ENCODE results near the gene CHI3L1.

Gene CHI3L1

GRCh38 chr1:203166192-203166940 is 20.1 kb downstream of the CHI3L1 start:
- H3K4me1 ChIP-seq (ENCODE audit: control insufficient read depth, insufficient read depth, low read length) = no peaks in the 10 kb centered on the region
- H3K4me3 ChIP-seq (ENCODE audit: low read length) = no peak overlapping the region
- DNase-seq (ENCODE audit: low read depth) = no peak
- no peaks in the 10 kb centered on the region for H3K9me3 ChIP-seq (ENCODE audit: control insufficient read depth, low read length)
- H3K9ac ChIP-seq (ENCODE audit: low read length) = no peak overlapping the region
- H3K27me3 ChIP-seq (replicated peaks; ENCODE audit: control insufficient read depth, insufficient read depth, low read length) = no peaks in the 10 kb centered on the region
- H3K36me3 ChIP-seq (ENCODE audit: control insufficient read depth, insufficient read depth, low read length, severe bottlenecking) = no peaks in the 10 kb centered on the region

- no peak overlapping the region for H3K4me3 ChIP-seq (ENCODE audit: low read length)
- no peak overlapping the region for H3K9ac ChIP-seq (ENCODE audit: low read length)
- no peaks in the 10 kb centered on the region for H3K4me1 ChIP-seq (ENCODE audit: control insufficient read depth, insufficient read depth, low read length)
- no peak for DNase-seq (ENCODE audit: low read depth)
- H3K9me3 ChIP-seq (ENCODE audit: control insufficient read depth, low read length) = no peaks in the 10 kb centered on the region
- no peaks in the 10 kb centered on the region for H3K27me3 ChIP-seq (replicated peaks; ENCODE audit: control insufficient read depth, insufficient read depth, low read length)
- no peaks in the 10 kb centered on the region for H3K36me3 ChIP-seq (ENCODE audit: control insufficient read depth, insufficient read depth, low read length, severe bottlenecking)
Measured at GRCh38 chr1:203165800-203166161, 20.7 kb downstream of the CHI3L1 start.

- Histone ChIP-seq H3K36me3 (ENCODE audit: control insufficient read depth, insufficient read depth, low read length, severe bottlenecking) (no peaks in the 10 kb centered on the region), H3K9me3 (ENCODE audit: control insufficient read depth, low read length) (no peaks in the 10 kb centered on the region), H3K4me3 (ENCODE audit: low read length) (no peak overlapping the region), H3K9ac (ENCODE audit: low read length) (no peak overlapping the region), H3K4me1 (ENCODE audit: control insufficient read depth, insufficient read depth, low read length) (no peaks in the 10 kb centered on the region), H3K27me3 (replicated peaks; ENCODE audit: control insufficient read depth, insufficient read depth, low read length) (no peaks in the 10 kb centered on the region)
- DNase-seq (ENCODE audit: low read depth) = no peak
Measured at GRCh38 chr1:203165101-203165799, 21.3 kb downstream of the CHI3L1 start.

GRCh38 chr1:203163891-203164635 is 22.4 kb downstream of the CHI3L1 start:
- peaks cover 3% of the 10 kb centered on the region for H3K9me3 ChIP-seq (ENCODE audit: control insufficient read depth, low read length)
- H3K36me3 ChIP-seq (ENCODE audit: control insufficient read depth, insufficient read depth, low read length, severe bottlenecking) = no peaks in the 10 kb centered on the region
- no peak for DNase-seq (ENCODE audit: low read depth)
- no peak overlapping the region for H3K4me3 ChIP-seq (ENCODE audit: low read length)
- H3K27me3 ChIP-seq (replicated peaks; ENCODE audit: control insufficient read depth, insufficient read depth, low read length) = no peaks in the 10 kb centered on the region
- no peaks in the 10 kb centered on the region for H3K4me1 ChIP-seq (ENCODE audit: control insufficient read depth, insufficient read depth, low read length)
- H3K9ac ChIP-seq (ENCODE audit: low read length) = no peak overlapping the region

- H3K9ac ChIP-seq (ENCODE audit: low read length) = no peak overlapping the region
- no peak for DNase-seq (ENCODE audit: low read depth)
- H3K36me3 ChIP-seq (ENCODE audit: control insufficient read depth, insufficient read depth, low read length, severe bottlenecking) = no peaks in the 10 kb centered on the region
- H3K27me3 ChIP-seq (replicated peaks; ENCODE audit: control insufficient read depth, insufficient read depth, low read length) = no peaks in the 10 kb centered on the region
- H3K9me3 ChIP-seq (ENCODE audit: control insufficient read depth, low read length) = peaks cover 15% of the 10 kb centered on the region
- H3K4me1 ChIP-seq (ENCODE audit: control insufficient read depth, insufficient read depth, low read length) = no peaks in the 10 kb centered on the region
- H3K4me3 ChIP-seq (ENCODE audit: low read length) = no peak overlapping the region
Measured at GRCh38 chr1:203162403-203162802, 24.1 kb downstream of the CHI3L1 start.

GRCh38 chr1:203161703-203162102 is 24.8 kb downstream of the CHI3L1 start:
- Histone ChIP-seq H3K9ac (ENCODE audit: low read length) (no peak overlapping the region), H3K27me3 (replicated peaks; ENCODE audit: control insufficient read depth, insufficient read depth, low read length) (no peaks in the 10 kb centered on the region), H3K9me3 (ENCODE audit: control insufficient read depth, low read length) (peaks cover 15% of the 10 kb centered on the region), H3K4me1 (ENCODE audit: control insufficient read depth, insufficient read depth, low read length) (no peaks in the 10 kb centered on the region), H3K4me3 (ENCODE audit: low read length) (no peak overlapping the region), H3K36me3 (ENCODE audit: control insufficient read depth, insufficient read depth, low read length, severe bottlenecking) (no peaks in the 10 kb centered on the region)
- no peak for DNase-seq (ENCODE audit: low read depth)

- H3K4me3 ChIP-seq (ENCODE audit: low read length) = no peak overlapping the region
- no peaks in the 10 kb centered on the region for H3K4me1 ChIP-seq (ENCODE audit: control insufficient read depth, insufficient read depth, low read length)
- H3K27me3 ChIP-seq (replicated peaks; ENCODE audit: control insufficient read depth, insufficient read depth, low read length) = no peaks in the 10 kb centered on the region
- peaks cover 15% of the 10 kb centered on the region for H3K9me3 ChIP-seq (ENCODE audit: control insufficient read depth, low read length)
- DNase-seq (ENCODE audit: low read depth) = no peak
- H3K36me3 ChIP-seq (ENCODE audit: control insufficient read depth, insufficient read depth, low read length, severe bottlenecking) = no peaks in the 10 kb centered on the region
- no peak overlapping the region for H3K9ac ChIP-seq (ENCODE audit: low read length)
Measured at GRCh38 chr1:203161175-203161574, 25.3 kb downstream of the CHI3L1 start.

- Histone ChIP-seq H3K27me3 (replicated peaks; ENCODE audit: control insufficient read depth, insufficient read depth, low read length) (no peaks in the 10 kb centered on the region), H3K9ac (ENCODE audit: low read length) (no peak overlapping the region), H3K4me1 (ENCODE audit: control insufficient read depth, insufficient read depth, low read length) (no peaks in the 10 kb centered on the region), H3K36me3 (ENCODE audit: control insufficient read depth, insufficient read depth, low read length, severe bottlenecking) (no peaks in the 10 kb centered on the region), H3K9me3 (ENCODE audit: control insufficient read depth, low read length) (peaks cover 15% of the 10 kb centered on the region), H3K4me3 (ENCODE audit: low read length) (no peak overlapping the region)
- no peak for DNase-seq (ENCODE audit: low read depth)
Measured at GRCh38 chr1:203159844-203160243, 26.7 kb downstream of the CHI3L1 start.

GRCh38 chr1:203158960-203159665 is 27.4 kb downstream of the CHI3L1 start:
- H3K27me3 ChIP-seq (replicated peaks; ENCODE audit: control insufficient read depth, insufficient read depth, low read length) = no peaks in the 10 kb centered on the region
- no peaks in the 10 kb centered on the region for H3K36me3 ChIP-seq (ENCODE audit: control insufficient read depth, insufficient read depth, low read length, severe bottlenecking)
- peaks cover 6% of the 10 kb centered on the region for H3K4me1 ChIP-seq (ENCODE audit: control insufficient read depth, insufficient read depth, low read length)
- H3K9ac ChIP-seq (ENCODE audit: low read length) = no peak overlapping the region
- H3K9me3 ChIP-seq (ENCODE audit: control insufficient read depth, low read length) = peaks cover 15% of the 10 kb centered on the region
- DNase-seq (ENCODE audit: low read depth) = no peak
- H3K4me3 ChIP-seq (ENCODE audit: low read length) = no peak overlapping the region

GRCh38 chr1:203158423-203158822 is 28.1 kb downstream of the CHI3L1 start:
- no peak for DNase-seq (ENCODE audit: low read depth)
- H3K9ac ChIP-seq (ENCODE audit: low read length) = no peak overlapping the region
- no peaks in the 10 kb centered on the region for H3K27me3 ChIP-seq (replicated peaks; ENCODE audit: control insufficient read depth, insufficient read depth, low read length)
- peaks cover 13% of the 10 kb centered on the region for H3K4me1 ChIP-seq (ENCODE audit: control insufficient read depth, insufficient read depth, low read length)
- no peak overlapping the region for H3K4me3 ChIP-seq (ENCODE audit: low read length)
- H3K36me3 ChIP-seq (ENCODE audit: control insufficient read depth, insufficient read depth, low read length, severe bottlenecking) = no peaks in the 10 kb centered on the region
- peaks cover 15% of the 10 kb centered on the region for H3K9me3 ChIP-seq (ENCODE audit: control insufficient read depth, low read length)

GRCh38 chr1:203156280-203156679 is 30.2 kb downstream of the CHI3L1 start:
- Histone ChIP-seq H3K4me1 (ENCODE audit: control insufficient read depth, insufficient read depth, low read length) (peaks cover 15% of the 10 kb centered on the region), H3K4me3 (ENCODE audit: low read length) (no peak overlapping the region), H3K27me3 (replicated peaks; ENCODE audit: control insufficient read depth, insufficient read depth, low read length) (no peaks in the 10 kb centered on the region), H3K9ac (ENCODE audit: low read length) (no peak overlapping the region), H3K9me3 (ENCODE audit: control insufficient read depth, low read length) (peaks cover 15% of the 10 kb centered on the region), H3K36me3 (ENCODE audit: control insufficient read depth, insufficient read depth, low read length, severe bottlenecking) (no peaks in the 10 kb centered on the region)
- DNase-seq (ENCODE audit: low read depth) = no peak

Measured in adipocyte (in vitro differentiated cells).